ENCODE data around the gene GSS. TPM values are rescaled to one million over a fixed set of nuclear protein-coding genes. Genes with fewer than 3 reads are reported as not detected.

Gene GSS
- total RNA-seq, 4 donors from 2014 or later: 28.8 to 61.6 (median 47.0) TPM

DNA sequence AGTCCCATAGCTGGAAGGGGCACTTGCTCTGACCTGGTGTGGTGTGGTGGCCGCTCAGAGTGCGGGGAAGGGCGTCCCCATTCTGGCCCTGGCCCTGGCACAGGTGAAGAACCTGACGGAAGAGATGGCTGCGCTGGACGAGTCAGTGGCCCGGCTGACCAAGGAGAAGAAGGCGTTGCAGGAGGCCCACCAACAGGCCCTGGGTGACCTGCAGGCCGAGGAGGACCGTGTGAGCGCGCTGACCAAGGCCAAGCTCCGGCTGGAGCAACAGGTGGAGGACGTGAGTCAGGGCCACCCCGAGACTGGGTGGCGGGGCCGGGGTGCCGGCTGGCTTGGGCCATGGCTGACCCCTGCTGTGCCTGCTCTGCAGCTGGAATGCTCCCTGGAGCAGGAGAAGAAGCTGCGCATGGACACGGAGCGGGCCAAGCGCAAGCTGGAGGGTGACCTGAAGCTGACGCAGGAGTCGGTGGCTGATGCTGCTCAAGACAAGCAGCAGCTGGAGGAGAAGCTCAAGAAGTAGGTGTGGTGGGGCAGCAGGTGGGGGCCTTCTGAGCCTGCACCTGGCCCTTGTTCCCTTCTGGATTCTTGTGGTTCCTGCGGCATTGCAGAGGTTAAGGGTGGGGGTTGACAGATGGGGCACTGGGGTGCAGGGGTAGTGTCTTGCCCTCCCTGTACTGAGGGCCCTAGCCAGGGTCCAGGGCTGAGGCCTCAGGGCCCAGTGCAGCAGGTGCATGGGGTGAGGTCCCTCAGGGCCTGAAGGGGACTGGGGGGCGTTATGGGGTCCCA lies 40.8 kb upstream of the GSS start:
- H3K27ac ChIP-seq: peak overlapping the region in 1 of 4 donors; percentile 31
- peaks cover 0 to 11% (median 0%) of the 10 kb centered on the region in 4 donors for H3K4me1 ChIP-seq
- DNase-seq (ENCODE audit: low spot score in 2 of 2): no peak
- peaks cover 2 to 99% (median 21%) of the 10 kb centered on the region in 3 donors for H3K36me3 ChIP-seq
- TF ChIP-seq EP300 (IDR thresholded peaks at IDR 0.05) (no peak), POLR2A (IDR thresholded peaks at IDR 0.05) (no peak)
- TF ChIP-seq, protein P1, sequence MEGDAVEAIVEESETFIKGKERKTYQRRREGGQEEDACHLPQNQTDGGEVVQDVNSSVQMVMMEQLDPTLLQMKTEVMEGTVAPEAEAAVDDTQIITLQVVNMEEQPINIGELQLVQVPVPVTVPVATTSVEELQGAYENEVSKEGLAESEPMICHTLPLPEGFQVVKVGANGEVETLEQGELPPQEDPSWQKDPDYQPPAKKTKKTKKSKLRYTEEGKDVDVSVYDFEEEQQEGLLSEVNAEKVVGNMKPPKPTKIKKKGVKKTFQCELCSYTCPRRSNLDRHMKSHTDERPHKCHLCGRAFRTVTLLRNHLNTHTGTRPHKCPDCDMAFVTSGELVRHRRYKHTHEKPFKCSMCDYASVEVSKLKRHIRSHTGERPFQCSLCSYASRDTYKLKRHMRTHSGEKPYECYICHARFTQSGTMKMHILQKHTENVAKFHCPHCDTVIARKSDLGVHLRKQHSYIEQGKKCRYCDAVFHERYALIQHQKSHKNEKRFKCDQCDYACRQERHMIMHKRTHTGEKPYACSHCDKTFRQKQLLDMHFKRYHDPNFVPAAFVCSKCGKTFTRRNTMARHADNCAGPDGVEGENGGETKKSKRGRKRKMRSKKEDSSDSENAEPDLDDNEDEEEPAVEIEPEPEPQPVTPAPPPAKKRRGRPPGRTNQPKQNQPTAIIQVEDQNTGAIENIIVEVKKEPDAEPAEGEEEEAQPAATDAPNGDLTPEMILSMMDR (IDR thresholded peaks at IDR 0.05): no peak
- no peaks in the 10 kb centered on the region for H3K27me3 ChIP-seq
- no peak overlapping the region for H3K4me3 ChIP-seq
- H3K9me3 ChIP-seq: no peaks in the 10 kb centered on the region
- WGBS, 2 donors: 93 to 94% methylated on average over 19 to 26 of the region's 26 CpGs

DNA sequence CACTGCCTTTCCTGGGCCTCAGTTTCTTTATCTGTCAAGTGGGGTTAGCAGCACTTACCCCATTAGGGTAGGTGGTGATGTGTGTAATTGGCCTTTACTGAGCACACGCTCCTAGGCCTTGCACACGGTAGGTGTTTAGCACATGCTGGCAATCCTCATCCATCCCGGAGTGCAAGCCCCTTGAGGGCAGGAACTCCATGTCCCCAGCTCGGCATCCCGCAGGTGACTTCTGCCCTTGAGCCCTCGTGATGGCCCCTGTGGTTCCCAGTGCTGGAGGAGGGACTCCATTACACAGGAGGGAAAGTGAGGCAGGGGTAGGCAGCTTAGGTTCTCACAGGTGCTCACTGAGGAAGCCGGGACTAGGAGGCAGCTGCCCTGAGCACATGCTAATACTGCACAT lies 40.1 kb upstream of the GSS start:
- H3K4me3 ChIP-seq: no peak overlapping the region
- WGBS, 2 donors: 80 to 92% methylated on average over 5 to 7 of the region's 7 CpGs
- TF ChIP-seq POLR2A (IDR thresholded peaks at IDR 0.05) (no peak), EP300 (IDR thresholded peaks at IDR 0.05) (no peak)
- TF ChIP-seq, protein P1 (IDR thresholded peaks at IDR 0.05): no peak
- peaks cover 0 to 11% (median 0%) of the 10 kb centered on the region in 4 donors for H3K4me1 ChIP-seq
- H3K27ac ChIP-seq: no peak overlapping the region
- no peak for DNase-seq (ENCODE audit: low spot score in 2 of 2)
- no peaks in the 10 kb centered on the region for H3K9me3 ChIP-seq
- H3K27me3 ChIP-seq: no peaks in the 10 kb centered on the region
- H3K36me3 ChIP-seq: peaks cover 0 to 99% (median 13%) of the 10 kb centered on the region in 3 donors

DNA sequence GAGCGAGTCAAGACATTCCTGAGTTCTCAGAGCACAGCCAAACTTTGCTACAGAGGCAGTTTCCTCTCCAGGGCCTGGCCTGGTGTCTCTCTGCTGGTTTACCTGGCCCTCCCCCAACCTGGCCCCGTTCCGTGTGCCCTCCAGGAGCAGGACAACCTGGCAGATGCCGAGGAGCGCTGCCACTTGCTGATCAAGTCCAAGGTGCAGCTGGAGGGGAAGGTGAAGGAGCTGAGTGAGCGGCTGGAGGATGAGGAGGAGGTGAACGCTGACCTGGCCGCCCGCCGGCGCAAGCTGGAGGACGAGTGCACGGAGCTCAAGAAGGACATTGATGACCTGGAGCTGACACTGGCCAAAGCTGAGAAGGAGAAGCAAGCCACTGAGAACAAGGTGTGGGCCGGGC lies 39.6 kb upstream of the GSS start:
- no peak for TF ChIP-seq POLR2A (IDR thresholded peaks at IDR 0.05)
- TF ChIP-seq, protein P1 (IDR thresholded peaks at IDR 0.05): no peak
- TF ChIP-seq EP300 (IDR thresholded peaks at IDR 0.05): no peak
- Histone ChIP-seq H3K27ac (no peak overlapping the region), H3K9me3 (no peaks in the 10 kb centered on the region), H3K27me3 (no peaks in the 10 kb centered on the region), H3K4me1 (peaks cover 0 to 11% (median 0%) of the 10 kb centered on the region in 4 donors), H3K4me3 (no peak overlapping the region), H3K36me3 (peaks cover 0 to 99% (median 13%) of the 10 kb centered on the region in 3 donors)
- WGBS, 2 donors: 91 to 94% methylated on average over 14 of the region's 14 CpGs
- no peak for DNase-seq (ENCODE audit: low spot score in 2 of 2)

DNA sequence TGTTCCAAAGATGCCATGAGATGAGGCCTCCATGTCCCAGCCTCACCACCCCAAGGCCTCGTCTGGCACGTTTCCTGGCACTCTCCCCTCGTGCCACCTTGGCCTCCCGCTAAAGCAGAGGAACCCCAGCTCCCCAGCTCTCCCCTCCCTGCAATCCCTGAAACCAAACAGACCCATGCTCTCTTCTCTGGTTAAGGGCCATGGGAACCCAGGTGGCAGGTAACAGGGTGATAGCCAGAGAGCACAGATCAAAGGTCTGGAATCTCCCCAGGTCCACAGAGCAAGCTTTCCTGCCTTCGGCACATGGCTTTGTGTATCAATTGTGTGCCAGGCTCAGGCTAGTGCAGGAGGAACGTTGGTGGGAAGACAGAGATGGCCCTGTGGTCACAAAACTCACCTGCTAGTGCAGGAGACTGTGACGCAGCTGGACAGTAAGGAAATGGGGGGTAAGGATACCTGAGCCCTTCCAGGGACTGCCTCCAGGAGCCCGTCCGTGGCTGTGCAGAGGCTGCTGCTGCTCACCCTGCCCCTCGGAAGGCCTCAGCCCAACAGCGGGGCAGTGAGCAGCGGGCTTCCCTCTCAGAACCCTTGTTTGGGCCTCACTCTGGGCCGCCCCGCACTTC lies 39.0 kb upstream of the GSS start:
- H3K27me3 ChIP-seq: no peaks in the 10 kb centered on the region
- H3K9me3 ChIP-seq: no peaks in the 10 kb centered on the region
- no peak overlapping the region for H3K4me3 ChIP-seq
- WGBS, 2 donors: 90 to 91% methylated on average over 14 of the region's 14 CpGs
- peaks cover 0 to 11% (median 0%) of the 10 kb centered on the region in 4 donors for H3K4me1 ChIP-seq
- no peak overlapping the region for H3K27ac ChIP-seq
- peaks cover 0 to 99% (median 13%) of the 10 kb centered on the region in 3 donors for H3K36me3 ChIP-seq
- no peak for DNase-seq (ENCODE audit: low spot score in 2 of 2)
- TF ChIP-seq POLR2A (IDR thresholded peaks at IDR 0.05) (no peak), EP300 (IDR thresholded peaks at IDR 0.05) (no peak)
- TF ChIP-seq, protein P1 (IDR thresholded peaks at IDR 0.05): no peak

DNA sequence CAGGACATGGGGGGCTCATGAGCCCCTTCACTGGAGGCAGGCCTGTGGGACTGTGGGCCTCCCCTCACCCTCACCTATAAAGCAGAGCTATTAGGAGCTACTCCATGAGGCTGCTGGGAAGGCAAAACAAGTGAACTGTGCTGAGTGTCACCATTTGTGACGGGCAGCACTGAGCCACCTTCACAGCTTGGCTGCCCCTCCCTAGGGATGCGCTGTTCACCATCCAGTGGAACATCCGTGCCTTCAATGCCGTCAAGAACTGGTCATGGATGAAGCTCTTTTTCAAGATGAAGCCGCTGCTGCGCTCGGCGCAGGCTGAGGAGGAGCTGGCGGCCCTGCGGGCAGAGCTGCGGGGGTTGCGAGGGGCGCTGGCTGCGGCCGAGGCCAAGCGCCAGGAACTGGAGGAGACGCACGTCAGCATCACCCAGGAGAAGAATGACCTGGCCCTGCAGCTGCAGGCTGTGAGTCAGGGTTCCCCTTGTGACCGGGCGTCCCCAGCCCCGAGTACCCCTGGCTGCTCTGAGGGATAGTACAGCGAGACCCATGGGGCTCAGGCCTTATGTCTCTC lies 38.4 kb upstream of the GSS start:
- H3K27me3 ChIP-seq: no peaks in the 10 kb centered on the region
- peaks cover 0 to 98% (median 13%) of the 10 kb centered on the region in 3 donors for H3K36me3 ChIP-seq
- 87 to 90% methylated on average over 16 to 22 of the region's 22 CpGs for WGBS, 2 donors
- DNase-seq (ENCODE audit: low spot score in 2 of 2): no peak
- H3K4me3 ChIP-seq: no peak overlapping the region
- H3K4me1 ChIP-seq: peaks cover 0 to 11% (median 0%) of the 10 kb centered on the region in 4 donors
- no peaks in the 10 kb centered on the region for H3K9me3 ChIP-seq
- H3K27ac ChIP-seq: no peak overlapping the region
- TF ChIP-seq EP300 (IDR thresholded peaks at IDR 0.05) (no peak), POLR2A (IDR thresholded peaks at IDR 0.05) (no peak)
- TF ChIP-seq, protein P1 (IDR thresholded peaks at IDR 0.05): no peak
